ENCODE data around the gene FBXL20. TPM values are rescaled to one million over a fixed set of nuclear protein-coding genes. Genes with fewer than 3 reads are reported as not detected.

Gene FBXL20
- total and polyA plus RNA-seq, 2 donors (not counting 1 experiment from before 2014, with no cell fraction given), result 7.6 to 14.5 TPM

- Histone ChIP-seq H3K4me2 (ENCODE audit: extremely low read depth, insufficient read depth, low read length) (peak overlapping the region; percentile 71), H3K27me3 (ENCODE audit: control insufficient read depth, insufficient read depth, low read length) (peaks cover 47% of the 10 kb centered on the region), H3K9ac (ENCODE audit: insufficient read depth, low read length) (no peak overlapping the region), H3K79me2 (ENCODE audit: control insufficient read depth, insufficient read depth, low read length) (no peaks in the 10 kb centered on the region), H2AFZ (ENCODE audit: low read length) (no peak overlapping the region), H3K36me3 (ENCODE audit: control insufficient read depth, insufficient read depth, low read length) (no peaks in the 10 kb centered on the region), H4K20me1 (ENCODE audit: control insufficient read depth, extremely low read depth, insufficient read depth, low read length) (no peaks in the 10 kb centered on the region), H3K9me3 (ENCODE audit: control insufficient read depth, insufficient read depth, low read depth, low read length) (no peaks in the 10 kb centered on the region), H3K4me3 (replicated peaks in 1 of 4; ENCODE audit: control extremely low read depth in 1 of 4, insufficient read depth in 1 of 4, low read depth in 3 of 4, low read length in 4 of 4) (peak overlapping the region in 2 of 4 experiments; percentile 42 to 47), H3K27ac (ENCODE audit: insufficient read depth, low read length) (no peak overlapping the region), H3K4me1 (ENCODE audit: control insufficient read depth, extremely low read depth, insufficient read depth, low read length) (no peaks in the 10 kb centered on the region)
- DNase-seq (ENCODE audit: low read depth in 2 of 2), result peak; percentile 30 to 44
- TF ChIP-seq EZH2 (IDR thresholded peaks at IDR 0.05; ENCODE audit: low read length, missing control alignments) (peak; percentile 57), CTCF (conservative IDR thresholded peaks at IDR 0.05 in 1 of 2, IDR thresholded peaks at IDR 0.05 in 1 of 2; ENCODE audit: low read depth in 1 of 2, low read length in 2 of 2) (no peak)
Measured at GRCh38 chr17:39225959-39226683, 175.3 kb downstream of the FBXL20 start.

- Histone ChIP-seq H3K9ac (ENCODE audit: insufficient read depth, low read length) (no peak within 1 kb of the TSS), H2AFZ (ENCODE audit: low read length) (no peak within 1 kb of the TSS), H3K4me1 (ENCODE audit: control insufficient read depth, extremely low read depth, insufficient read depth, low read length) (no peaks in the 10 kb centered on the region), H3K79me2 (ENCODE audit: control insufficient read depth, insufficient read depth, low read length) (no peaks in the 10 kb centered on the region), H3K36me3 (ENCODE audit: control insufficient read depth, insufficient read depth, low read length) (no peaks in the 10 kb centered on the region), H3K4me3 (replicated peaks in 1 of 4; ENCODE audit: control extremely low read depth in 1 of 4, insufficient read depth in 1 of 4, low read depth in 3 of 4, low read length in 4 of 4) (peak within 1 kb of the TSS in 2 of 4 experiments; percentile 42 to 47), H3K27me3 (ENCODE audit: control insufficient read depth, insufficient read depth, low read length) (peaks cover 47% of the 10 kb centered on the region), H4K20me1 (ENCODE audit: control insufficient read depth, extremely low read depth, insufficient read depth, low read length) (no peaks in the 10 kb centered on the region), H3K9me3 (ENCODE audit: control insufficient read depth, insufficient read depth, low read depth, low read length) (no peaks in the 10 kb centered on the region), H3K4me2 (ENCODE audit: extremely low read depth, insufficient read depth, low read length) (peak within 1 kb of the TSS; percentile 71), H3K27ac (ENCODE audit: insufficient read depth, low read length) (no peak within 1 kb of the TSS)
- DNase-seq (ENCODE audit: low read depth in 2 of 2), result no peak
- TF ChIP-seq CTCF (conservative IDR thresholded peaks at IDR 0.05 in 1 of 2, IDR thresholded peaks at IDR 0.05 in 1 of 2; ENCODE audit: low read depth in 1 of 2, low read length in 2 of 2), result no peak
- TF ChIP-seq EZH2 (IDR thresholded peaks at IDR 0.05; ENCODE audit: low read length, missing control alignments), result peak; percentile 81
Measured at GRCh38 chr17:39225308-39225958, 176.0 kb downstream of the FBXL20 start, which contains the start of gene STAC2. Gene STAC2, minus strand, starts transcription at chr17:39225945. Its CDS starts 443 bp downstream, at chr17:39225502.

GRCh38 chr17:39224778-39225307 lies 176.6 kb downstream of the FBXL20 start:
- peak overlapping the region; percentile 25 for H3K4me2 ChIP-seq (ENCODE audit: extremely low read depth, insufficient read depth, low read length)
- no peak overlapping the region for H3K9ac ChIP-seq (ENCODE audit: insufficient read depth, low read length)
- H4K20me1 ChIP-seq (ENCODE audit: control insufficient read depth, extremely low read depth, insufficient read depth, low read length), result no peaks in the 10 kb centered on the region
- DNase-seq (ENCODE audit: low read depth in 2 of 2), result no peak
- H3K79me2 ChIP-seq (ENCODE audit: control insufficient read depth, insufficient read depth, low read length), result no peaks in the 10 kb centered on the region
- TF ChIP-seq CTCF (conservative IDR thresholded peaks at IDR 0.05 in 1 of 2, IDR thresholded peaks at IDR 0.05 in 1 of 2; ENCODE audit: low read depth in 1 of 2, low read length in 2 of 2) (no peak), EZH2 (IDR thresholded peaks at IDR 0.05; ENCODE audit: low read length, missing control alignments) (peak; percentile 76)
- H3K36me3 ChIP-seq (ENCODE audit: control insufficient read depth, insufficient read depth, low read length), result no peaks in the 10 kb centered on the region
- no peak overlapping the region for H3K4me3 ChIP-seq (replicated peaks in 1 of 4; ENCODE audit: control extremely low read depth in 1 of 4, insufficient read depth in 1 of 4, low read depth in 3 of 4, low read length in 4 of 4)
- no peak overlapping the region for H2AFZ ChIP-seq (ENCODE audit: low read length)
- no peaks in the 10 kb centered on the region for H3K4me1 ChIP-seq (ENCODE audit: control insufficient read depth, extremely low read depth, insufficient read depth, low read length)
- no peaks in the 10 kb centered on the region for H3K9me3 ChIP-seq (ENCODE audit: control insufficient read depth, insufficient read depth, low read depth, low read length)
- no peak overlapping the region for H3K27ac ChIP-seq (ENCODE audit: insufficient read depth, low read length)
- peaks cover 48% of the 10 kb centered on the region for H3K27me3 ChIP-seq (ENCODE audit: control insufficient read depth, insufficient read depth, low read length)

All from fibroblast of lung (primary cell).